ENCODE data around the gene MCRS1.

MCRS1 gene

GRCh38 chr12:49582201-49582600 is 14.3 kb upstream of the MCRS1 start:
- no peak for DNase-seq (ENCODE audit: low read depth in 2 of 2)

GRCh38 chr12:49580572-49581535 is 12.9 kb upstream of the MCRS1 start:
- DNase-seq (ENCODE audit: low read depth in 2 of 2) = no peak

DNA sequence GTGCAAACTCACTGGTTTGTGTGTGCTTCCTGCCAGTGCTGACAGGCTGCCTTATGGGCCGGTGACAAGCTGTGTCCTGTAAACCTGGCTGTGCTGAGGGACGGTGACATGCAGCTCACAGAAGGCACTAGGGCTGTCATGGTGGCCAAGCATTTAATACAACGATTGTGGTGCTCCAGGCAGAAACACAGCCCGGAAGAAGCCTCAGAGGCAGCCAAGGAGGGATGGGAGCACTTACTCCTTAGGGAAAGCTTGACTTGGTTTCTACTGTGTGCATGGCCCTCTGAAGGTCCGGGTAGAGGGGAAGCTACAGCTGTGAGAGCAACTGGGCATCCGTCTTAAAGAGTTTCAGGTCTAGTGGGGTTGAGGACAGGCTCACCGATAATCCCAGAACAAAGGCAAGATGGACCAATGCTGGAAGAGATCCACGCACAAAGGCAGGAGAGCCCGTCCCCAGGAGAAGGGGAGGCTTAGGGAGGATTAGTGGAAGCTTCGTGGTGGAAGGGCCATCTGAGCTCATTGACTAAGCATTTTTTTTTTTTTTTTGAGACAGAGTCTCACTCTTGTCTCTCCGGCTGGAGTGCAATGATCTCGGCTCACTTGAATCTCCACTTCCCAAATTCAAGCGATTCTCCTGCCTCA is 10.7 kb upstream of the MCRS1 start:
- DNase-seq (ENCODE audit: low read depth in 2 of 2) = no peak

DNA sequence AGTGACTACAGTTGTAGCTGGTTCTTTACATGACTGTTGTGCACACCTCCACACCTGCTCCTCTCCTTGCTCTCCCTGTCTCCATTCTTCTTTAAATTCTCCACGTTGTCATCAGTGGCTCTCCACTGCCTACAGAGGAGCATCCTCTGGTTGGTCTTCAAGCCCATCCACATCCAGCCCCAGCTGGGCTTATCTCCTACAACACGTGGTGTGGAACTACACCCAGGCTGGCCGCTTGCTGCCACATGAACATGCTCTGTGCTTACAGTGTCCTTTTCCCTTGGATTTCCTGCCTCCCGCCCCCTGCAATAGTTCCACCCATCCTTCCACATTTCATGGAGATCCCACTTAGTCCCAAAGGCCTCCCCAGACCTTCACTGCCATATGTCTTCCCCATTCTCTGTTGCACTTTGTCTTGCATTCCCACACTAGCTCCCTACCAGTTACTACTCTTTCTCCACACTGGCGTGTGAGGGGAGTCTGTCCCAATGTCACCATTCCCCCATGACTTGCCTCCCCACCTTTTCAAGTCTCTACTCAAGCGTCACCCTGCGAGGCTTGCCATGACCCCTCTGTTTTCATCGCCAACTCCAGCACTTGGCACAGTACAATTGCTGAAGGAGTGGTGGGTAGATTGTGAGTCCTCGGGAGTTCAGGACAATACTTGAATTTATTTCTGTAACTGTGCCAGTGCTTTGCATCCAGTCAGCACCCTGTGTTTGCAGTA is 9.8 kb upstream of the MCRS1 start:
- no peak for DNase-seq (ENCODE audit: low read depth in 2 of 2)

GRCh38 chr12:49568442-49569162 is 660 bp upstream of the MCRS1 start:
- DNase-seq (ENCODE audit: low read depth in 2 of 2) = no peak

DNA sequence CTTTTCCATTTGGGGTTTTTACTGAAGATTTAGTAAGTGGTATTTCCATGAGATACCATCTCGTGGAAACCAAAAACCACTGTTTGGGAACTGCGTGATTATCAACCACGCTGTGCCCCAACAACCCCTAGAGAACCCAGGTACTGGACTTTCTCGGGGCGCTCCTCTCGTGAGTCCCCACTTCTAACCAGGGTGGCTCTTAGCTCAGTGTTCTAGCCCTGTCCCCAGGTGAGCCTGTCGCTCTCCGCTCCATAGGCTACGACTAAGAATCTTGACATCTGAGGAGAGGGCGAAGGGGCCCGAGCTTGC is 686 bp downstream of the MCRS1 start:
- no peak for DNase-seq (ENCODE audit: low read depth in 2 of 2)

- no peak for DNase-seq (ENCODE audit: low read depth in 2 of 2)
Measured at GRCh38 chr12:49566361-49566760, 1.6 kb downstream of the MCRS1 start.

DNA sequence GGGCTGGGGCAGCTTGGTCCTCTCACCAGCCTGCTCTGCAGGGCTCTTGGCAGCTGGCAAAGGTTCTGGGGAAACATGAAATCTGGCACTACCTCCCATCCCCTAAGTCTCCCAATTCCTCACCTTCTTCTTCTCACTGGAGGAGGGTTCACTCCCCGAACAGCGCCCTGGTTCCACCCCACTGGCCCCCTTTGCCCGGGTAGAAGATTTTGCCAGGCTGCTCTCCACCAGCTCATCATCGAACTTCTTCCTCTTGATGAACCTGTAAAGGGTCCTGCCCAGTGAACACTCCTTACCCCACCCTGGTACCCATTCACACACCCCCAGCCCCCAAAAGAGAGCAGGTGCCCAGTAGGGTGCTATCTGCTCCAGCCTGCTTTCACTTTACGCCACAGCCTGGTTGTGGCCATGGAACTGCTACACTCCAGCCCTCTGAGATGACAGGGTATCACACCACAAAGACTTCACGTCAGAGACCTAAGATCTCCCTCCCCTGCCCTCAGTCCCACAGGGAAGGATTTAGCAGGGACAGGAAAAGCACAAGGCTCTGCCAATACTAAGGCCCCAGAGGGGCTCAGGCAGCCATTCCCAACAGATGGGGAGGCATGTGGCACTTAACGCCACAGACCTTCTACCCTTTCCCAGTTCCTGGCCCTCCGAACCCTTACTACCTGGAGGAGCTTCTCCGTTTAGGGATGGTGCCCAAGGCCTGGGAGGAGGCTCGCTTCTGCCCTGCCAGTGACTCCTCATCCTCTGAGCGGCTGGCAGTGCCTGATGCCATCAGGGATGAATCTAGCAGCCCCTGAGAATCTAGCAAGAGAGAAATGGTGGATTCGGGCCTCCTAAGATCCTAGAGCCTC is 2.3 kb downstream of the MCRS1 start:
- no peak for DNase-seq (ENCODE audit: low read depth in 2 of 2)

GRCh38 chr12:49564686-49565405 is 3.1 kb downstream of the MCRS1 start:
- DNase-seq (ENCODE audit: low read depth in 2 of 2) = no peak

GRCh38 chr12:49563951-49564685 is 3.8 kb downstream of the MCRS1 start:
- no peak for DNase-seq (ENCODE audit: low read depth in 2 of 2)

- no peak for DNase-seq (ENCODE audit: low read depth in 2 of 2)
Measured at GRCh38 chr12:49562831-49563230, 5.1 kb downstream of the MCRS1 start.

- no peak for DNase-seq (ENCODE audit: low read depth in 2 of 2)
Measured at GRCh38 chr12:49562233-49562632, 5.7 kb downstream of the MCRS1 start.

- DNase-seq (ENCODE audit: low read depth in 2 of 2) = no peak
Measured at GRCh38 chr12:49560695-49561094, 7.2 kb downstream of the MCRS1 start.

DNA sequence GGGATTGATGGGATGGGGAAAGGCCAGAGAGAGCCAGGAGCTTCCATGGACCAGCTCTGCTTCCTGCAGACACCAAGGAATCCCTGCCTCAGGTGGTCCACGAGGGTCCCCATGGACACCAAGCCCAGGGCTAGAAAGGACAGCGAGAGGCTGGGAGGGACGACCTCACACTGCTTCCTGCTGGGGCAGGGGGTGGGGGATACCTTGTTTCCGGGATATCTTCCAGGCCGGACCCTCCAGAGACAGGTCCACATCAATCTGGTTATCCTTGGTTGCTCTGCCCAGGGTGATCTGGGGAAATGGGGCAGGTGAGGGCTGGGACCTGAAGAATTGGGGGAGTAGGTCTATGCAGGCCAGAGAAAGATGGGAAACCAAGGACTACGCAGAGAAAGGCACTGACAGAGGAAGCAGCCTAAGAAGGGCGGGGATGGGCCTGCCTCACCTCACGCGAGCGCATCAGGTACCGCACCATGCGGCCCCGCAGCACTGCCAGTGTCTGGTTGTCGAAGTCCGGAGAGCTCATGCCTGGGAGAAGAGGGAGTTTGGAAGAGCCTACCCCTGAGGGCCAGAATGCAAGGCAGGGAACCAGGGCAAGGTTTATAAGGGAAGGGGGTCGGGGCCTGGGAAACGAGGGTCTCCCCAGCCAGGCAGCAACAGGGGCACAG is 8.8 kb downstream of the MCRS1 start:
- DNase-seq (ENCODE audit: low read depth in 2 of 2) = no peak

- DNase-seq (ENCODE audit: low read depth in 2 of 2) = no peak
Measured at GRCh38 chr12:49558526-49558925, 9.4 kb downstream of the MCRS1 start.

DNA sequence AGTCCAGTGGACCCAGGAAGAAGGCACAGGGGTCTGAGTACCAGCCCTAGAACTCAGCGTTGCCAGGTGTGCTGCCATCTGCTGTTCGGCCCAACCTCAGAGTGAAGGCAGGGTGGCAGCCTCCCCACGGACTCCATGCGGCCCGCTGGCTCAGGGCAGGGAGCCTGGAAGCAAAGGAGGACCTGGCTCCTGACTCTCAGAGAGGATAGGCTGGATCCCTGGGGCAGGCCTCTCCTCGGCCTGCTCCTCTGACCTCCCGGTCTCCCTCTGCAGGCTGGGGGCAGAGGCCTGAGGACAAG is 10.1 kb downstream of the MCRS1 start:
- no peak for DNase-seq (ENCODE audit: low read depth in 2 of 2)

DNA sequence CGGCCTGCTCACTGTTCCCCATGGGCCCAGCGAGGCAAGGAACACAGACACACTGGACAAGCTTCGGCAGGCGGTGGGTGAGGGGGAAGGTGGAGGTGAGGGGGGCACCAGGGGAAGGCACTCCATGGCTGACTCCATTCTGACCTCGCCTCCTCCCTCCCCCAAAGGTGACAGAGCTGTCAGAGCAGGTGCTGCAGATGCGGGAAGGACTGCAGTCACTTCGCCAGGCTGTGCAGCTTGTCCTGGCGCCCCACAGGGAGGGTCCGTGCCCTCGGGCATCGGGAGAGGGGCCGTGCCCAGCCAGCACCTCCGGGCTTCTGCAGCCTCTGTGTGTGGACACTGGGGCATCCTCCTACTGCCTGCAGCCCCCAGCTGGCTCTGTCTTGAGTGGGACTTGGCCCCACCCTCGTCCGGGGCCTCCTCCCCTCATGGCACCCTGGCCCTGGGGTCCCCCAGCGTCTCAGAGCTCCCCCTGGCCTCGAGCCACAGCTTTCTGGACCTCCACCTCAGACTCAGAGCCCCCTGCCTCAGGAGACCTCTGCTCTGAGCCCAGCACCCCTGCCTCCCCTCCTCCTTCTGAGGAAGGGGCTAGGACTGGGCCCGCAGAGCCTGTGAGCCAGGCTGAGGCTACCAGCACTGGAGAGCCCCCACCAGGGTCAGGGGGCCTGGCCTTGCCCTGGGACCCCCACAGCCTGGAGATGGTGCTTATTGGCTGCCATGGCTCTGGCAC is 10.6 kb downstream of the MCRS1 start:
- DNase-seq (ENCODE audit: low read depth in 2 of 2) = no peak

- no peak for DNase-seq (ENCODE audit: low read depth in 2 of 2)
Measured at GRCh38 chr12:49556391-49557186, 11.4 kb downstream of the MCRS1 start.
